ENCODE data around the gene ADAMTS16.

The ADAMTS16 gene

GRCh38 chr5:5275211-5275610, 135.1 kb downstream of the ADAMTS16 start:
- in situ Hi-C loops (cut with HindIII; ENCODE audit: low sequenced_read_pairs), result loop anchor here (5.0 kb wide), 1 partner anchor 37 kb away; no protein-coding TSS in a partner anchor

DNA sequence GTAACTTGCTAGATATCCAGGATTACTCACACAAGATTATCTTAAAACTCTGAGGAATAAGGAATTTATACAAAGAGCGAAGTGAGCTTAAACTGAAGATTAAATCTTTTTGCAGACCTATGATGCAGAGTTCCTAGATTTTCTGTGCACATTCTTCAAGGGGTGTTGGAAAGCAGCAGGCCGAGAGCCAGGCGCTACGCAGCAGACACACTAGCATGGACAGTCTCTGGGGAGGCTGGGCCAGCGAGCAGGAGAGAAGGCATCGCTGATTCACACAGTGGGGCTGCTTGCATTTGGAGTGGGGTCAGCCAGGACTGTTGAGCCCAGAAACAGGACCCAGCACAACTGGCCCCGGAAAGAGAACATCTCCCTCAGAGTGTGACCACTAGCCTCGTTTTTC, 136.3 kb downstream of the ADAMTS16 start:
- in situ Hi-C loops (cut with HindIII; ENCODE audit: low sequenced_read_pairs), result loop anchor here (5.0 kb wide), 1 partner anchor 36 kb away; no protein-coding TSS in a partner anchor

DNA sequence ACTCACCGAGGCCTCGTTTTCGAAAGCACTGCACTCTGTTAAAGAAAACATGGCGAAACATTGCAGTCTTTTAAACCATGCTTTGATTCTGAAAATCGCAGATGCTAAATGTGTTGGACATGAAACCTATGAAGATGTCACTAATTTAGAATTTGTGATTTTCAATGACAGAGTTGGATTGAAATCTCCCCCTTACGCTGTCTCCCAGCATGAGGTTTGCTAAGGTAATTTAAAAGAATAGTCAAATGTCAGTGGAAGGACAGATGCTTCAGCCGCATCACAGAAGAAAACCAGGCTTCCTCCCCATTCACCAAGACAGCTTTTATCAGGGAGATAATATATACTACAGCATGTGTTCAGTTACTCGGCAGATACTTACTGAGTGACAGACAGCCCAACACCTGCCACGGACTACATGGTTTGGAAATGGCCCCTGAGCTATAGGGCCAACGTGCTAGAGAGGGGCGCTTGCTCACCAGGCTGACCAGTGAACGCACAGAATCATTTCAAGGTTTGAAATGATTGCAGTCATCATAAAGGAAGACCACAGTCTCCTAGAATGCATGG, 136.9 kb downstream of the ADAMTS16 start:
- in situ Hi-C loops (cut with HindIII; ENCODE audit: low sequenced_read_pairs), result loop anchor here (5.0 kb wide), 1 partner anchor 35 kb away; no protein-coding TSS in a partner anchor

- in situ Hi-C loops (cut with HindIII; ENCODE audit: low sequenced_read_pairs), result loop anchor here (5.0 kb wide), 1 partner anchor 34 kb away; no protein-coding TSS in a partner anchor
Observed at GRCh38 chr5:5278201-5278814, 138.2 kb downstream of the ADAMTS16 start.

GRCh38 chr5:5278815-5279381, 138.8 kb downstream of the ADAMTS16 start:
- in situ Hi-C loops (cut with HindIII; ENCODE audit: low sequenced_read_pairs), result loop anchor here (5.0 kb wide), 1 partner anchor 33 kb away; no protein-coding TSS in a partner anchor

DNA sequence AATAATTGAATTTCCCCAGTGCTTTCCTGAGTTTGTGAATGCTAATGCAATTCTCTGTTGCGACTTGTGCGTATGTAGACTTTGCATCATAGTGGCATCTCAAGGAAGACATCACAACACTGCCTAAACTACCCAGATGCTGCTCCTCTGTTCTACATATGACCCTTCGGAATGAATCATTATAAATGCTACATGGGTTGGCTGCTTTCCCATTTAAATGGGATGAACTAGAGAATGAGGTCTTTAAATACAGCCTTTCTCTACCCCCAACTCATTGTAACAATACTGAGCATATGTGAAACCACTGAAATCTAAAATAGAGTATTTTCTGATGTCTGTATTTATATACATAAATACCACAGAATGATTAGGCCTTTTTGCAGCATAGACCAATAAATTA, 145.8 kb downstream of the ADAMTS16 start:
- in situ Hi-C loops (cut with HindIII; ENCODE audit: low sequenced_read_pairs), result no loop called here

DNA sequence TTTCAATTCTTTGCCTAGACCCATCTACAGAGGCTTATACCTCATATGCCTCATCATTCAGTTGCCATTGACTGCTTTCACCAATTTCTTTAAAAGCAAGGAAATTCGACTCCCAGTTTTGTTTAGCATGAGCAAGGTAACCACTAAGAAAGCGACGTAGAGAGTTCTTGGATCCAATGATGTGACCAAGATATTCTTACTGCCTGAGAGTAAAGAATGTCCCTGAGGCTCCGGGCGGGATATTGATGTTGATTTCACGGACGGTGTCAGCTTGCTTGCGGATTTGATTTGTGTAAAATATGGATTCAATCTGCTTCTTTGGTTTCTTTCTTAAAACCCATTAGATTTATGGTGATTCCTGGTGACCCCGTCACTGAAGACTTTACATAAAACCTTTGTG, 147.3 kb downstream of the ADAMTS16 start:
- in situ Hi-C loops (cut with HindIII; ENCODE audit: low sequenced_read_pairs), result no loop called here

GRCh38 chr5:5288201-5288600, 148.1 kb downstream of the ADAMTS16 start:
- in situ Hi-C loops (cut with HindIII; ENCODE audit: low sequenced_read_pairs), result no loop called here

DNA sequence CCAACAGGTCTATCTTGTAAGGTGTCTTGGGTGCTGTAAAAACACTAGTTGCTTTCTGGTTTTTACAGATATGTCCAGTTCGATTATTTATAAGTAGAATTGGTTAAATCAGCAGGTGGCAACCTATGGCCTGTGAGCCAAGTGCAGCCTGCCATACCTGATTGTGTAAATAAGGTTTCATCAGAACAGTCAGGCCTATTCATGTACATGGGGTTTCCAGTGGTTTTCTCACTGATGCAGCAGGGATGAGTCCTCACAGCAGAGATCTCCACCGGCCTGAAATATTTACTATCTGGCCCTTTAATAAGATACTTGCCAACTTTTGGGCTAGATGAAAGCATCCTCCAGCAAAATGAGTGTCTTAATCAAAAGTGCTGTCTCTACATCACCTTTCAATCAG, 149.4 kb downstream of the ADAMTS16 start:
- in situ Hi-C loops (cut with HindIII; ENCODE audit: low sequenced_read_pairs), result no loop called here

GRCh38 chr5:5290674-5291334, 150.7 kb downstream of the ADAMTS16 start:
- in situ Hi-C loops (cut with HindIII; ENCODE audit: low sequenced_read_pairs), result no loop called here

DNA sequence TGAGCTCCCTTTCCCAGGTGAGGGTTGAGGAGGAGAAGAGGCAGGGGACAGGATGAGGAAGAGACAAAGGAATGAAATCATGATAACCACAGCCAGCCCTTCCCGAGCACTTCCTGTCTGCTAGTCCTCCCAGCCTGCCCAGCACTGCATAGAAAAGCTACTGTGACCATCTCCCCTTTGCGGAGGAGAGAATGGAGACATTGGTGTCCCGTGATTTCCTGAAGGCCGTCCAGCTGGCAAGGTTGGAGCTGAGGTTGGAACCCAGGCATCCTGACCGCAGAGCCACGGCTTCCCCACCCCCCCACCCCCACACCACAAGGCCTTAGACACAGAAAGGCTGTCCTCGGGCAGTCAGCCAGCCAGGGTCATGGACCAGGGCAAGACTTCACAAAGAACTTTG, 151.2 kb downstream of the ADAMTS16 start:
- in situ Hi-C loops (cut with HindIII; ENCODE audit: low sequenced_read_pairs), result no loop called here

GRCh38 chr5:5293029-5293428, 152.9 kb downstream of the ADAMTS16 start:
- in situ Hi-C loops (cut with HindIII; ENCODE audit: low sequenced_read_pairs), result no loop called here

DNA sequence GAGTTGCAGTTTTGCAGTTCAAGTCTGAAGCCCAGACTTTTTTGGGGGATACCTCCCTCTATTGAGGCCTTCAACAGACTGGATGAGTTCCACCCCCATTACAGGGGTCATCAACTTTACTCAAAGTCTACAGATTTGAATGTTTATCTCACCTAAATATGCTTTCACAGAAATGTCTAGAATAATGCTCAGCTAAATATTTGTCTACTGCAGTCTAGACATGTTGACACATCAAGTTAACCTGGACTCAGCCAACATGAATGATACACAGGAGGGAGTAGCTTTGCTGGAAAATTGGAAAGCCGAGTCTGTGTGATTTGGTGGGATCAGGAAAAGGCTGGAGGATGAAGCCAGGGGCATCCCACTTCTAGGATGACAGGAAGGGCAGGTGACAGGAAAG, 154.3 kb downstream of the ADAMTS16 start:
- in situ Hi-C loops (cut with HindIII; ENCODE audit: low sequenced_read_pairs), result no loop called here

DNA sequence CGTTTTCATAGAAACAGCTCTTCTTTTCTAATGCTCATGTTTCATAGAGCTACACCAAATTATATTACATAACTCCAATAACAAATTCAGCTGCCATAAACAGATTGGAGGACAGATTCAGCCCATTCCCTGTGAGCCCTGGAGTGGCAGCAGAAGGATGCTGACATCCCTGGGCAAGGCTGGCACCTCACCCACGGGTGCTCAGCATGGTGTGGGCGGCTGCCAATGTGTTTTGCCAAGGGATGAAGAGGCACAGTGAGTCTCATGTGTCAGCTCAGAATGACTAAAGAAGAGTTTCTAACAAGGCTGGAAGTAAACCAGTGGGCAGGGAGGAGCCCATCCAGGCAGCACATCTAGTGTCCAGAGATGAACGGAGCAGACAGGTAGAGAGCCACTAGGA, 155.2 kb downstream of the ADAMTS16 start:
- in situ Hi-C loops (cut with HindIII; ENCODE audit: low sequenced_read_pairs), result loop anchor here (5.0 kb wide), 1 partner anchor 37 kb away; no protein-coding TSS in a partner anchor

DNA sequence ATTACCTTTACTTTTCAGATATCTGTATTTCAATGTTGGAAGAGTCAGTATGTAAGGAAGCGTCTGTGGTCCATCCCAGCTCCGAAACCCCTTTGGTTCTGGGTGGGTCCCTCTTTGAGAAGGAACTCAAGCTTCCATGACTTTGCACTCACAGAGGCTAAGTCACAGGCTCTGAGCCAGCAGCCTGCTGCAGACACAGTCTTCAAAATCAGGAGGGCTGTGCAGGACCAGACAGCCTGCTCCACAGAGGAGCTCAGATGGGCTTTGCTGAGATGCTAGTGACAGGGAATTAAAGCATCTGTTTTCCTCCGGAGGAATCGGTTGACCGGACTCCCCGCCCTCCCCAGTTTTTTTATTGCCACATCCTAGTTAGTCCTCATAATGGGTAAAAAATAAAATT, 155.9 kb downstream of the ADAMTS16 start:
- in situ Hi-C loops (cut with HindIII; ENCODE audit: low sequenced_read_pairs), result loop anchor here (5.0 kb wide), 1 partner anchor 36 kb away; no protein-coding TSS in a partner anchor

GRCh38 chr5:5297432-5298067, 157.4 kb downstream of the ADAMTS16 start:
- in situ Hi-C loops (cut with HindIII; ENCODE audit: low sequenced_read_pairs), result loop anchor here (5.0 kb wide), 1 partner anchor 35 kb away; no protein-coding TSS in a partner anchor

- in situ Hi-C loops (cut with HindIII; ENCODE audit: low sequenced_read_pairs), result loop anchor here (5.0 kb wide), 1 partner anchor 34 kb away; no protein-coding TSS in a partner anchor
Observed at GRCh38 chr5:5298068-5298633, 158.0 kb downstream of the ADAMTS16 start.

GRCh38 chr5:5298841-5299541, 158.9 kb downstream of the ADAMTS16 start:
- in situ Hi-C loops (cut with HindIII; ENCODE audit: low sequenced_read_pairs), result loop anchor here (5.0 kb wide), 1 partner anchor 33 kb away; no protein-coding TSS in a partner anchor

GRCh38 chr5:5301176-5301575, 161.0 kb downstream of the ADAMTS16 start:
- in situ Hi-C loops (cut with HindIII; ENCODE audit: low sequenced_read_pairs), result no loop called here

GRCh38 chr5:5302201-5302600, 162.1 kb downstream of the ADAMTS16 start:
- in situ Hi-C loops (cut with HindIII; ENCODE audit: low sequenced_read_pairs), result no loop called here
